Fibroblast of lung (primary cell): ENCODE measurements around the gene LPP.

Source experiments
- CTCF ChIP-seq, 2 donors: IDR thresholded peaks in 1 of 2; conservative IDR thresholded peaks in 1 of 2; 1 replicate in 1 of 2; 2 replicates in 1 of 2; pipeline ENCODE4 v1.5.1; 2011 to 2012; ENCODE audit warnings: low read length in 2 of 2, control low read depth in 1 of 2, inconsistent platforms in 1 of 2, low read depth in 1 of 2, mild to moderate bottlenecking in 1 of 2
- EZH2 ChIP-seq: IDR thresholded peaks from 2 replicates; pipeline ENCODE4 v1.5.1; 2012; ENCODE audit warnings: low read length, control low read depth, mild to moderate bottlenecking; ENCODE audit errors: missing control alignments

- no peak for TF ChIP-seq CTCF (conservative IDR thresholded peaks at IDR 0.05 in 1 of 2, IDR thresholded peaks at IDR 0.05 in 1 of 2; ENCODE audit: low read depth in 1 of 2, low read length in 2 of 2)
- no peak for TF ChIP-seq EZH2
Observed at GRCh38 chr3:188667926-188668325, 514.0 kb downstream of the LPP start.
